ENCODE measurements around the gene PLEKHA6. TPM values are rescaled to one million over a fixed set of nuclear protein-coding genes. Genes with fewer than 3 reads are reported as not detected.

Gene PLEKHA6
- total RNA-seq, 1 experiment from 2014 or later: 2.1 TPM

DNA sequence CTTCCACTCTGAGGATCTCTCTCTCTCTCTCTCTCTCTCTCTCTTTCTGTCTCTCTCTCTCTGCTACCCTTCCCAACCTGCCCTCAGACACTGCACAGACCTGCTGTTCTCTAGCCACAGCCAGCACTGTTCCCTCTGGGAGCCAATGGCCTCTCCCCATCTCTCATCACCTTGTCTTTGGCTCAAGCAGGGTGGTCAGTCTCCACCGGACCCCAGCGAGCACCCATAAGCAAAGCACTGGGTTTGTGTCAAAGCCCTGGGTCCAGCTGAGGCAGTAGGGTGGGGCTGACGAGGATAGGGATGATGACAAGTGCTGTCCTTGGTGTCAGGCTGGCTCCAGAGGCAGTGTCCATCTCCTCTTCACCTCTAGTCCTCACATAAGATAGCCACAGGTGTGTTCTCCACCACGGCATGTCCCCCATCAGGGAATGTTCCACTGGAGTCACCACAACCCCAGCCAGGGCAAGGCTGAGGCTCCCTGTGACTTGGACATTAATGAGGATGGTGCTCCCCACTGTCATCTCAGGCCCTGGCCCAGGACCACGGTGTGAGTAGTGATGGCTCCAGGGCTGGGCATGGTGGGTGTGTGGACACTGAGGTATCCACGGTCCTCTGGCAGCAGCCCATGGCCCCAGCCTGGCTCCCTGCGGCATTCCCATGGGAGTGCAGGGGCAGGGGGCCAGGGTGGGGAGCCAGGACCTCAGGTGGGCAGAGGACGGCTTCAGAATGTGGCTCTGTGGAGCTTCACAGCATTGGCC is 137.5 kb downstream of the PLEKHA6 start:
- Histone ChIP-seq H3K23me2 (ENCODE audit: insufficient read length, low read depth, low read length, poor library complexity, severe bottlenecking) (no peaks in the 10 kb centered on the region), H4K8ac (replicated peaks; ENCODE audit: insufficient read length, low read depth, low read length) (no peak overlapping the region), H3K9me3 (ENCODE audit: control insufficient read depth, low read depth, low read length) (no peaks in the 10 kb centered on the region), H3K4ac (ENCODE audit: low read depth, low read length) (no peak overlapping the region), H3K79me2 (ENCODE audit: insufficient read depth, low read length) (no peaks in the 10 kb centered on the region), H4K20me1 (ENCODE audit: control insufficient read depth, insufficient read depth, insufficient read length) (no peaks in the 10 kb centered on the region), H2BK15ac (ENCODE audit: low read depth, low read length) (no peak overlapping the region), H2BK5ac (ENCODE audit: insufficient read length, low read length) (no peak overlapping the region), H3K27ac (ENCODE audit: insufficient read length, low read depth, low read length) (no peak overlapping the region), H3T11ph (ENCODE audit: low read length) (no peak overlapping the region), H3K23ac (ENCODE audit: insufficient read length, low read depth, low read length) (no peak overlapping the region), H3K79me1 (ENCODE audit: insufficient read depth, low read depth, low read length, poor library complexity, severe bottlenecking) (no peaks in the 10 kb centered on the region), H2BK20ac (ENCODE audit: low read depth, low read length, poor library complexity, severe bottlenecking) (no peak overlapping the region), H3K56ac (ENCODE audit: insufficient read length, low read depth, low read length) (no peak overlapping the region), H3K4me2 (ENCODE audit: insufficient read depth, insufficient read length, low read length) (no peak overlapping the region), H2AFZ (ENCODE audit: low read length) (no peak overlapping the region), H2BK120ac (ENCODE audit: low read depth, low read length, poor library complexity, severe bottlenecking) (no peak overlapping the region), H2BK12ac (ENCODE audit: insufficient read length, low read depth, low read length) (no peak overlapping the region), H2AK5ac (ENCODE audit: insufficient read length, low read length) (no peak overlapping the region), H3K14ac (ENCODE audit: insufficient read depth, low read length) (no peak overlapping the region), H4K91ac (ENCODE audit: insufficient read length, low read depth, low read length) (no peak overlapping the region), H3K9ac (ENCODE audit: extremely low read depth, insufficient read length, low read length) (no peak overlapping the region), H3K4me1 (ENCODE audit: insufficient read depth, low read length) (no peaks in the 10 kb centered on the region), H3K27me3 (ENCODE audit: insufficient read depth, low read length) (no peaks in the 10 kb centered on the region), H4K5ac (ENCODE audit: insufficient read length, low read depth, low read length) (no peak overlapping the region), H3K18ac (ENCODE audit: insufficient read length, low read depth, low read length) (no peak overlapping the region)
- H3K27ac Mint-ChIP-seq: no peak overlapping the region; a peak in 1 of 7 replicates
- no peak for DNase-seq
- no peak overlapping the region for H3K4me3 Mint-ChIP-seq
- peaks cover 3 to 13% of the 10 kb centered on the region in 2 experiments; a peak in 1 of 4 replicates for H3K4me1 Mint-ChIP-seq
- H3K36me3 Mint-ChIP-seq (ENCODE audit: insufficient read depth in 1 of 3, low read depth in 3 of 3): no peaks in the 10 kb centered on the region; a peak in 1 of 7 replicates
- TF ChIP-seq, protein P1, sequence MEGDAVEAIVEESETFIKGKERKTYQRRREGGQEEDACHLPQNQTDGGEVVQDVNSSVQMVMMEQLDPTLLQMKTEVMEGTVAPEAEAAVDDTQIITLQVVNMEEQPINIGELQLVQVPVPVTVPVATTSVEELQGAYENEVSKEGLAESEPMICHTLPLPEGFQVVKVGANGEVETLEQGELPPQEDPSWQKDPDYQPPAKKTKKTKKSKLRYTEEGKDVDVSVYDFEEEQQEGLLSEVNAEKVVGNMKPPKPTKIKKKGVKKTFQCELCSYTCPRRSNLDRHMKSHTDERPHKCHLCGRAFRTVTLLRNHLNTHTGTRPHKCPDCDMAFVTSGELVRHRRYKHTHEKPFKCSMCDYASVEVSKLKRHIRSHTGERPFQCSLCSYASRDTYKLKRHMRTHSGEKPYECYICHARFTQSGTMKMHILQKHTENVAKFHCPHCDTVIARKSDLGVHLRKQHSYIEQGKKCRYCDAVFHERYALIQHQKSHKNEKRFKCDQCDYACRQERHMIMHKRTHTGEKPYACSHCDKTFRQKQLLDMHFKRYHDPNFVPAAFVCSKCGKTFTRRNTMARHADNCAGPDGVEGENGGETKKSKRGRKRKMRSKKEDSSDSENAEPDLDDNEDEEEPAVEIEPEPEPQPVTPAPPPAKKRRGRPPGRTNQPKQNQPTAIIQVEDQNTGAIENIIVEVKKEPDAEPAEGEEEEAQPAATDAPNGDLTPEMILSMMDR (conservative IDR thresholded peaks at IDR 0.05): no peak
- no peaks in the 10 kb centered on the region for H3K9me3 Mint-ChIP-seq
- WGBS (ENCODE audit: extremely low coverage, insufficient read length, low lambda C conversion rate): no CpG with 5 or more reads among the region's 8 CpGs
- peaks cover 6% of the 10 kb centered on the region for H3K27me3 Mint-ChIP-seq (ENCODE audit: low read depth)
